Panc1 (cell line): ENCODE measurements around the gene TANK. TPM values are rescaled to one million over a fixed set of nuclear protein-coding genes. Genes with fewer than 3 reads are reported as not detected.

Experiments used
- ATAC-seq: fragments of 200-7000 bp; cut with Tn5 transposase; 2 replicates; pipeline ENCODE4 v1.9.1; 2020; ENCODE audit warnings: mild to moderate bottlenecking, moderate library complexity
- BruUV-seq: library from RNA; stranded (reverse); fragments of 400-500 nt; replicated peaks from 2 replicates; lab custom pipeline; 2021; lab: Mats Ljungman, UMichigan
- CTCF ChIA-PET: fragments of 300-600 bp; sonication (Branson Sonifier 250); formaldehyde crosslinking; loops from one replicate; lab custom pipeline; 2022; ENCODE audit warnings: antibody characterized with exemption; lab: Charles Lee
- POLR2A ChIA-PET: fragments of 300-600 bp; sonication (Branson Sonifier 250); formaldehyde crosslinking; loops from one replicate; lab custom pipeline; 2022; ENCODE audit warnings: antibody characterized with exemption; lab: Charles Lee
- DNase-seq: peaks from one replicate; pipeline ENCODE4 v3.0.0-alpha.2; 2010; ENCODE audit warnings: low read depth, low spot score
- H3K27ac ChIP-seq: 2 replicates; pipeline ENCODE4 v1.5.1; 2011; ENCODE audit warnings: mild to moderate bottlenecking, low read length, inconsistent platforms
- H3K27me3 ChIP-seq: fragments of 200-500 bp; sonication (Bioruptor generic); 2 replicates; pipeline ENCODE4 v1.6.0; 2014; ENCODE audit warnings: low read length, inconsistent platforms; ENCODE audit not compliant: control insufficient read depth, insufficient read depth
- H3K36me3 ChIP-seq: fragments of 200-500 bp; sonication (Bioruptor generic); 2 replicates; pipeline ENCODE4 v1.5.1; 2014; ENCODE audit warnings: inconsistent platforms, mild to moderate bottlenecking, low read length, moderate library complexity; ENCODE audit not compliant: control insufficient read depth, insufficient read depth
- H3K4me1 ChIP-seq: 2 replicates; pipeline ENCODE4 v1.5.1; 2011; ENCODE audit warnings: inconsistent platforms, mild to moderate bottlenecking, low read length, moderate library complexity; ENCODE audit not compliant: control insufficient read depth, insufficient read depth
- H3K4me3 ChIP-seq, 2 experiments: 2 replicates each; pipeline ENCODE4 v1.5.1; 2011 to 2012; ENCODE audit warnings: low read depth in 2 of 2, low read length in 2 of 2, mild to moderate bottlenecking in 2 of 2, inconsistent platforms in 1 of 2, moderate library complexity in 1 of 2
- H3K9me3 ChIP-seq: fragments of 200-500 bp; sonication (Bioruptor generic); 2 replicates; pipeline ENCODE4 v1.5.1; 2014; ENCODE audit warnings: low read depth, mild to moderate bottlenecking, inconsistent platforms, low read length, moderate library complexity; ENCODE audit not compliant: control insufficient read depth, insufficient read depth
- CTCF ChIP-seq: fragments of 450-650 bp; IDR thresholded peaks from 2 replicates; pipeline ENCODE4 v1.5.1; 2017; ENCODE audit warnings: mild to moderate bottlenecking
- POLR2AphosphoS5 ChIP-seq: IDR thresholded peaks from 2 replicates; pipeline ENCODE4 v1.6.1; 2012; ENCODE audit warnings: mild to moderate bottlenecking, low read depth, low read length, moderate library complexity
- REST ChIP-seq, 2 experiments: IDR thresholded peaks; 2 replicates each; pipeline ENCODE4 v1.6.1; 2011 to 2012; ENCODE audit warnings: low read depth in 2 of 2, control low read depth in 1 of 2, low read length in 1 of 2, mild to moderate bottlenecking in 1 of 2, moderate library complexity in 1 of 2; ENCODE audit not compliant: insufficient read depth in 1 of 2
- SIN3A ChIP-seq: IDR thresholded peaks from 2 replicates; pipeline ENCODE4 v1.6.1; 2012; ENCODE audit warnings: low read depth, mild to moderate bottlenecking, low read length, moderate library complexity, borderline replicate concordance; ENCODE audit not compliant: insufficient read depth
- TCF7L2 ChIP-seq: IDR thresholded peaks from 2 replicates; pipeline ENCODE4 v1.6.1; 2011; ENCODE audit warnings: mild to moderate bottlenecking, low read depth, low read length, inconsistent platforms
- in situ Hi-C: cut with HindIII; loops from 2 replicates; pipeline ENCODE4 v1.10.0; 2016; ENCODE audit warnings: low sequenced_read_pairs, low pct_unique_long_range_greater_than_20kb
- intact Hi-C: fragments of 100-400 bp; cut with micrococcal nuclease; formaldehyde crosslinking; loops from one replicate; pipeline ENCODE4 v1.10.0; 2022; ENCODE audit not compliant: unreplicated experiment
- total RNA-seq: library from RNA; stranded (reverse); gene quantifications from one replicate; pipeline ENCODE4 v1.2.1, GENCODE V29; 2021; ENCODE audit not compliant: unreplicated experiment

The TANK gene
- total RNA-seq, 1 experiment from 2014 or later: 36.0 TPM

GRCh38 chr2:161223139-161223732 is 63.0 kb downstream of the TANK start:
- peak; percentile 38 for DNase-seq
- intact Hi-C loops (loop anchor here (2.0 kb wide), 1 partner anchor 50 kb away; no protein-coding TSS in a partner anchor), in situ Hi-C loops (no loop called here)
- H3K27ac ChIP-seq: no peak overlapping the region
- ATAC-seq: no peak
- TF ChIP-seq CTCF (peak; percentile 64; the same call in 1 of the 2 replicates), POLR2AphosphoS5 (no peak)
- H3K36me3 ChIP-seq: peaks cover 9% of the 10 kb centered on the region; the same call in 1 of the 2 replicates
- ChIA-PET CTCF (interaction anchor here (0.5 to 1.0 kb wide), 4 partner anchors 9 to 1430 kb away, joined by 3 to 4 read pairs (median 3); no protein-coding TSS in a partner anchor), POLR2A (no interaction called here)
- no peaks in the 10 kb centered on the region for H3K27me3 ChIP-seq
- no peaks in the 10 kb centered on the region for H3K9me3 ChIP-seq
- H3K4me3 ChIP-seq: no peak overlapping the region
- no TSS peak for BruUV-seq
- H3K4me1 ChIP-seq: no peaks in the 10 kb centered on the region

GRCh38 chr2:161228511-161229240 is 68.4 kb downstream of the TANK start:
- BruUV-seq: no TSS peak
- Histone ChIP-seq H3K27ac (no peak overlapping the region), H3K4me3 (no peak overlapping the region), H3K36me3 (peaks cover 19% of the 10 kb centered on the region), H3K9me3 (no peaks in the 10 kb centered on the region), H3K27me3 (no peaks in the 10 kb centered on the region), H3K4me1 (no peaks in the 10 kb centered on the region)
- DNase-seq: no peak
- in situ Hi-C loops (no loop called here), intact Hi-C loops (no loop called here)
- CTCF ChIA-PET: no interaction called here
- TF ChIP-seq POLR2AphosphoS5: no peak
- TF ChIP-seq TCF7L2: no peak
- no peak for TF ChIP-seq SIN3A
- TF ChIP-seq REST (IDR thresholded peaks at IDR 0.05; ENCODE audit: insufficient read depth in 1 of 2, low read depth in 2 of 2, low read length in 1 of 2): no peak
- TF ChIP-seq CTCF: no peak
- ATAC-seq: peak; percentile 51; the same call in 1 of the 2 replicates
- POLR2A ChIA-PET: no interaction called here
